GM18951 (cell line): ENCODE data around the gene ADGRL2.

Source experiments
- POLR2A ChIP-seq: IDR thresholded peaks from 4 replicates; pipeline ENCODE4 v1.6.1; 2011; ENCODE audit warnings: mild to moderate bottlenecking; ENCODE audit not compliant: insufficient read length, insufficient read depth; ENCODE audit errors: extremely low read depth
- in situ Hi-C: fragments of 300-500 bp; cut with MboI; formaldehyde crosslinking; loops from one replicate; pipeline ENCODE4 v1.12.0; 2022; ENCODE audit warnings: low sequenced_read_pairs, mixed read lengths, inconsistent platforms; ENCODE audit not compliant: unreplicated experiment

ADGRL2 gene

GRCh38 chr1:81813691-81814090 lies 13.0 kb downstream of the ADGRL2 start:
- in situ Hi-C loops: no loop called here
- TF ChIP-seq POLR2A: no peak

GRCh38 chr1:81819613-81820012 lies 18.9 kb downstream of the ADGRL2 start:
- in situ Hi-C loops: no loop called here
- no peak for TF ChIP-seq POLR2A

- TF ChIP-seq POLR2A: no peak
- in situ Hi-C loops: no loop called here
Observed at GRCh38 chr1:81820765-81821164, 20.0 kb downstream of the ADGRL2 start.

GRCh38 chr1:81823082-81823481 lies 22.3 kb downstream of the ADGRL2 start:
- no peak for TF ChIP-seq POLR2A
- in situ Hi-C loops: no loop called here

GRCh38 chr1:81824759-81825158 lies 24.0 kb downstream of the ADGRL2 start:
- in situ Hi-C loops: no loop called here
- no peak for TF ChIP-seq POLR2A

- no peak for TF ChIP-seq POLR2A
- in situ Hi-C loops: no loop called here
Observed at GRCh38 chr1:81827942-81828341, 27.2 kb downstream of the ADGRL2 start.

GRCh38 chr1:81832573-81832972 lies 31.8 kb downstream of the ADGRL2 start:
- no peak for TF ChIP-seq POLR2A
- in situ Hi-C loops: no loop called here

- no peak for TF ChIP-seq POLR2A
- in situ Hi-C loops: no loop called here
Observed at GRCh38 chr1:81833722-81834121, 33.0 kb downstream of the ADGRL2 start.

GRCh38 chr1:81834268-81834667 lies 33.5 kb downstream of the ADGRL2 start:
- in situ Hi-C loops: no loop called here
- no peak for TF ChIP-seq POLR2A

GRCh38 chr1:81834921-81835698 lies 34.4 kb downstream of the ADGRL2 start:
- in situ Hi-C loops: no loop called here
- TF ChIP-seq POLR2A: no peak

- in situ Hi-C loops: no loop called here
Observed at GRCh38 chr1:81836007-81836626, 35.4 kb downstream of the ADGRL2 start.

GRCh38 chr1:81838600-81839218 lies 38.0 kb downstream of the ADGRL2 start:
- in situ Hi-C loops: no loop called here
- TF ChIP-seq POLR2A: no peak

More at GRCh38 chr1:81836007-81836626, 35.4 kb downstream of the ADGRL2 start:
- no peak for TF ChIP-seq POLR2A

- TF ChIP-seq POLR2A: no peak
- in situ Hi-C loops: no loop called here
Observed at GRCh38 chr1:81840805-81841204, 40.1 kb downstream of the ADGRL2 start.

GRCh38 chr1:81841795-81842194 lies 41.1 kb downstream of the ADGRL2 start:
- TF ChIP-seq POLR2A: no peak
- in situ Hi-C loops: no loop called here

GRCh38 chr1:81844477-81844876 lies 43.7 kb downstream of the ADGRL2 start:
- no peak for TF ChIP-seq POLR2A
- in situ Hi-C loops: no loop called here
